ENCODE results near the gene MEG3. TPM values are rescaled to one million over a fixed set of nuclear protein-coding genes. Genes with fewer than 3 reads are reported as not detected.

MEG3 gene
- total RNA-seq, 1 experiment from 2014 or later: 338 TPM

GRCh38 chr14:100881211-100882025 is 55.5 kb downstream of the MEG3 start:
- CTCF ChIA-PET: no interaction called here
- Mint-ChIP-seq H3K27me3 (ENCODE audit: low read depth) (no peaks in the 10 kb centered on the region), H3K9me3 (peaks cover 23% of the 10 kb centered on the region), H3K36me3 (peaks cover 40% of the 10 kb centered on the region), H3K4me3 (no peak overlapping the region), H3K27ac (no peak overlapping the region), H3K4me1 (no peaks in the 10 kb centered on the region)
- no peak for DNase-seq (ENCODE audit: low spot score)
- no peak for TF ChIP-seq MXD4 (CRISPR knock-in tag; IDR thresholded peaks at IDR 0.05; ENCODE audit: borderline replicate concordance)
- TF ChIP-seq NR1H2 (CRISPR knock-in tag; IDR thresholded peaks at IDR 0.05): no peak
- no peak for TF ChIP-seq ESRRA (CRISPR knock-in tag; IDR thresholded peaks at IDR 0.05; ENCODE audit: borderline replicate concordance)
- no peak for TF ChIP-seq ARID4B (CRISPR knock-in tag; IDR thresholded peaks at IDR 0.05; ENCODE audit: borderline replicate concordance)
- no peak for TF ChIP-seq CDX4 (CRISPR knock-in tag; IDR thresholded peaks at IDR 0.05; ENCODE audit: borderline replicate concordance)
- no peak for TF ChIP-seq NFATC4 (CRISPR knock-in tag; IDR thresholded peaks at IDR 0.05)
- TF ChIP-seq ZNF423 (CRISPR knock-in tag; IDR thresholded peaks at IDR 0.05): no peak
- no peak for TF ChIP-seq IRF2 (CRISPR knock-in tag; IDR thresholded peaks at IDR 0.05; ENCODE audit: borderline replicate concordance, low read depth)
- TF ChIP-seq ZNF671 (CRISPR knock-in tag; IDR thresholded peaks at IDR 0.05): no peak
- no peak for TF ChIP-seq ATF1 (CRISPR knock-in tag; IDR thresholded peaks at IDR 0.05)
- TF ChIP-seq ZNF416 (CRISPR knock-in tag; IDR thresholded peaks at IDR 0.05): no peak
- no peak for TF ChIP-seq GTF2I (CRISPR knock-in tag; conservative IDR thresholded peaks at IDR 0.05)
- no peak for TF ChIP-seq MAX (CRISPR knock-in tag; IDR thresholded peaks at IDR 0.05)
- no peak for ATAC-seq
- POLR2A ChIA-PET: no interaction called here

- peaks cover 40% of the 10 kb centered on the region for H3K36me3 Mint-ChIP-seq
- H3K27ac Mint-ChIP-seq: no peak overlapping the region
- peaks cover 23% of the 10 kb centered on the region for H3K9me3 Mint-ChIP-seq
- no peaks in the 10 kb centered on the region for H3K4me1 Mint-ChIP-seq
- CTCF ChIA-PET: interaction anchor here (0.6 kb wide), 1 partner anchor 745 kb away, joined by 3 read pairs; no protein-coding TSS in a partner anchor
- DNase-seq (ENCODE audit: low spot score): no peak
- no peaks in the 10 kb centered on the region for H3K27me3 Mint-ChIP-seq (ENCODE audit: low read depth)
- ATAC-seq: no peak
- no peak overlapping the region for H3K4me3 Mint-ChIP-seq
- POLR2A ChIA-PET: no interaction called here
- TF ChIP-seq ZNF317 (CRISPR knock-in tag; IDR thresholded peaks at IDR 0.05; ENCODE audit: borderline replicate concordance, low read depth): no peak
- TF ChIP-seq KAT7 (CRISPR knock-in tag; IDR thresholded peaks at IDR 0.05; ENCODE audit: borderline replicate concordance): no peak
- no peak for TF ChIP-seq ETV6 (CRISPR knock-in tag; IDR thresholded peaks at IDR 0.05)
- no peak for TF ChIP-seq CREM (CRISPR knock-in tag; IDR thresholded peaks at IDR 0.05)
- no peak for TF ChIP-seq TCF7 (CRISPR knock-in tag; IDR thresholded peaks at IDR 0.05; ENCODE audit: low read depth)
- TF ChIP-seq ZNF263 (CRISPR knock-in tag; IDR thresholded peaks at IDR 0.05; ENCODE audit: low read depth): no peak
- TF ChIP-seq TEAD1 (CRISPR knock-in tag; IDR thresholded peaks at IDR 0.05): no peak
- no peak for TF ChIP-seq MXD4 (CRISPR knock-in tag; IDR thresholded peaks at IDR 0.05; ENCODE audit: borderline replicate concordance)
- TF ChIP-seq MAX (CRISPR knock-in tag; IDR thresholded peaks at IDR 0.05): no peak
- TF ChIP-seq CBFB (CRISPR knock-in tag; IDR thresholded peaks at IDR 0.05; ENCODE audit: low read depth): no peak
- TF ChIP-seq HMGXB4 (CRISPR knock-in tag; IDR thresholded peaks at IDR 0.05): no peak
- no peak for TF ChIP-seq GRHL2 (CRISPR knock-in tag; IDR thresholded peaks at IDR 0.05; ENCODE audit: insufficient replicate concordance, severe bottlenecking)
- no peak for TF ChIP-seq ATF3 (CRISPR knock-in tag; conservative IDR thresholded peaks at IDR 0.05)
- TF ChIP-seq NR3C1 (CRISPR knock-in tag; conservative IDR thresholded peaks at IDR 0.05; ENCODE audit: low read depth): no peak
- no peak for TF ChIP-seq TEAD4 (CRISPR knock-in tag; IDR thresholded peaks at IDR 0.05)
Observed at GRCh38 chr14:100882026-100882967, 56.4 kb downstream of the MEG3 start.
